Measurements from ENCODE around the gene CDCA4.

The CDCA4 gene

GRCh38 chr14:105023791-105024480 is 3.1 kb upstream of the CDCA4 start:
- Histone ChIP-seq H3K9me2 (ENCODE audit: low read depth, low read length) (no peaks in the 10 kb centered on the region), H3K9me3 (ENCODE audit: low read length) (no peaks in the 10 kb centered on the region), H3K4me3 (ENCODE audit: low read depth, low read length, poor library complexity, severe bottlenecking) (no peak overlapping the region), H3K27ac (ENCODE audit: low read depth, low read length, poor library complexity, severe bottlenecking) (no peak overlapping the region), H2AFZ (ENCODE audit: low read length) (no peak overlapping the region), H3K36me3 (ENCODE audit: insufficient read depth, low read length) (peaks cover 13% of the 10 kb centered on the region), H3K4me1 (ENCODE audit: insufficient read depth, low read length, severe bottlenecking) (peaks cover 41% of the 10 kb centered on the region), H4K20me1 (ENCODE audit: insufficient read depth, low read length) (no peaks in the 10 kb centered on the region), H3K79me2 (ENCODE audit: insufficient read depth, low read length) (peaks cover 15% of the 10 kb centered on the region), H3F3A (ENCODE audit: insufficient read depth, low read length) (0 out of 2 replicates have a peak, but pooled peaks cover 6% of the 10 kb centered on the region), H3K9ac (ENCODE audit: low read length) (no peak overlapping the region), H3K4me2 (ENCODE audit: low read length) (no peak overlapping the region), H3K27me3 (ENCODE audit: insufficient read depth, low read length) (0 out of 2 replicates have a peak, but pooled peaks cover 5% of the 10 kb centered on the region)
- TF ChIP-seq EZH2 (IDR thresholded peaks at IDR 0.05; ENCODE audit: borderline replicate concordance, low read length) (no peak), CTCF (IDR thresholded peaks at IDR 0.05; ENCODE audit: low read length) (no peak)

- Histone ChIP-seq H3K4me2 (ENCODE audit: low read length) (no peak overlapping the region), H3K9ac (ENCODE audit: low read length) (no peak overlapping the region)
Observed at GRCh38 chr14:105023144-105023543, 2.3 kb upstream of the CDCA4 start.

GRCh38 chr14:105022276-105022670 is 1.4 kb upstream of the CDCA4 start:
- Histone ChIP-seq H4K20me1 (ENCODE audit: insufficient read depth, low read length) (no peaks in the 10 kb centered on the region), H3K27ac (ENCODE audit: low read depth, low read length, poor library complexity, severe bottlenecking) (no peak overlapping the region), H3K9me3 (ENCODE audit: low read length) (no peaks in the 10 kb centered on the region), H2AFZ (ENCODE audit: low read length) (no peak overlapping the region), H3K27me3 (ENCODE audit: insufficient read depth, low read length) (no peaks in the 10 kb centered on the region), H3K4me1 (ENCODE audit: insufficient read depth, low read length, severe bottlenecking) (peaks cover 56% of the 10 kb centered on the region), H3K4me3 (ENCODE audit: low read depth, low read length, poor library complexity, severe bottlenecking) (peak overlapping the region; percentile 87), H3K9me2 (ENCODE audit: low read depth, low read length) (no peaks in the 10 kb centered on the region), H3F3A (ENCODE audit: insufficient read depth, low read length) (0 out of 2 replicates have a peak, but pooled peaks cover 6% of the 10 kb centered on the region), H3K9ac (ENCODE audit: low read length) (peak overlapping the region; percentile 97), H3K36me3 (ENCODE audit: insufficient read depth, low read length) (peaks cover 26% of the 10 kb centered on the region), H3K4me2 (ENCODE audit: low read length) (peak overlapping the region; percentile 91), H3K79me2 (ENCODE audit: insufficient read depth, low read length) (peaks cover 32% of the 10 kb centered on the region)
- TF ChIP-seq EZH2 (IDR thresholded peaks at IDR 0.05; ENCODE audit: borderline replicate concordance, low read length) (no peak), CTCF (IDR thresholded peaks at IDR 0.05; ENCODE audit: low read length) (no peak)

More at GRCh38 chr14:105023144-105023543, 2.3 kb upstream of the CDCA4 start:
- H3K27ac ChIP-seq (ENCODE audit: low read depth, low read length, poor library complexity, severe bottlenecking), result no peak overlapping the region
- H3K79me2 ChIP-seq (ENCODE audit: insufficient read depth, low read length), result peaks cover 23% of the 10 kb centered on the region
- TF ChIP-seq CTCF (IDR thresholded peaks at IDR 0.05; ENCODE audit: low read length) (no peak), EZH2 (IDR thresholded peaks at IDR 0.05; ENCODE audit: borderline replicate concordance, low read length) (no peak)
- 0 out of 2 replicates have a peak, but pooled peaks cover 6% of the 10 kb centered on the region for H3F3A ChIP-seq (ENCODE audit: insufficient read depth, low read length)
- H3K36me3 ChIP-seq (ENCODE audit: insufficient read depth, low read length), result peaks cover 21% of the 10 kb centered on the region
- no peaks in the 10 kb centered on the region for H3K9me3 ChIP-seq (ENCODE audit: low read length)
- 0 out of 2 replicates have a peak, but pooled peaks cover 5% of the 10 kb centered on the region for H3K27me3 ChIP-seq (ENCODE audit: insufficient read depth, low read length)
- no peaks in the 10 kb centered on the region for H4K20me1 ChIP-seq (ENCODE audit: insufficient read depth, low read length)
- H2AFZ ChIP-seq (ENCODE audit: low read length), result no peak overlapping the region
- no peak overlapping the region for H3K4me3 ChIP-seq (ENCODE audit: low read depth, low read length, poor library complexity, severe bottlenecking)
- H3K9me2 ChIP-seq (ENCODE audit: low read depth, low read length), result no peaks in the 10 kb centered on the region
- H3K4me1 ChIP-seq (ENCODE audit: insufficient read depth, low read length, severe bottlenecking), result peaks cover 49% of the 10 kb centered on the region
